Measurements from ENCODE around the gene RPL13.

GRCh38 chr16:89579351-89579750 lies 18.9 kb downstream of the RPL13 start:
- TF ChIP-seq CTCF (IDR thresholded peaks at IDR 0.05) (no peak), POLR2A (IDR thresholded peaks at IDR 0.05) (no peak)
